HL-60 (cell line): ENCODE data around the gene EEF2KMT.

ENCODE experiments used
- DNase-seq, 2 experiments: peaks; one replicate each; pipeline ENCODE4 v3.0.0-alpha.2; 2010 to 2020; ENCODE audit warnings: low read depth in 1 of 2, low spot score in 1 of 2
- H3K27ac ChIP-seq: fragments of 250-450 bp; sonication (Bioruptor Pico); replicated peaks from 2 replicates; pipeline ENCODE4 v1.5.1; 2020; ENCODE audit warnings: mild to moderate bottlenecking, moderate library complexity
- H3K27me3 ChIP-seq: fragments of 250-450 bp; sonication (Bioruptor Pico); 2 replicates; pipeline ENCODE4 v1.5.1; 2021; ENCODE audit warnings: mild to moderate bottlenecking, moderate library complexity; ENCODE audit not compliant: insufficient read depth, poor library complexity, severe bottlenecking
- H3K4me3 ChIP-seq: replicated peaks from 2 replicates; pipeline ENCODE4 v1.5.1; 2011; ENCODE audit warnings: mild to moderate bottlenecking, control low read depth, low read length; ENCODE audit not compliant: insufficient read depth
- GABPA ChIP-seq: IDR thresholded peaks from 2 replicates; pipeline ENCODE4 v1.6.1; 2012; ENCODE audit warnings: low read depth
- POLR2AphosphoS5 ChIP-seq: IDR thresholded peaks from 2 replicates; pipeline ENCODE4 v1.6.1; 2012; ENCODE audit warnings: low read depth
- SPI1 ChIP-seq: IDR thresholded peaks from 2 replicates; pipeline ENCODE4 v1.6.1; 2012; ENCODE audit warnings: low read depth, mild to moderate bottlenecking, borderline replicate concordance
- TF ChIP-seq, protein P1 (sequence below): IDR thresholded peaks from 2 replicates; pipeline ENCODE4 v1.6.1; 2012; ENCODE audit warnings: low read depth; ENCODE audit not compliant: insufficient replicate concordance
- TF ChIP-seq, protein P2 (sequence below): IDR thresholded peaks from one replicate; pipeline ENCODE4 v1.5.1; 2011; ENCODE audit warnings: low read length, control low read depth, inconsistent platforms; ENCODE audit not compliant: insufficient read depth

Gene EEF2KMT

DNA sequence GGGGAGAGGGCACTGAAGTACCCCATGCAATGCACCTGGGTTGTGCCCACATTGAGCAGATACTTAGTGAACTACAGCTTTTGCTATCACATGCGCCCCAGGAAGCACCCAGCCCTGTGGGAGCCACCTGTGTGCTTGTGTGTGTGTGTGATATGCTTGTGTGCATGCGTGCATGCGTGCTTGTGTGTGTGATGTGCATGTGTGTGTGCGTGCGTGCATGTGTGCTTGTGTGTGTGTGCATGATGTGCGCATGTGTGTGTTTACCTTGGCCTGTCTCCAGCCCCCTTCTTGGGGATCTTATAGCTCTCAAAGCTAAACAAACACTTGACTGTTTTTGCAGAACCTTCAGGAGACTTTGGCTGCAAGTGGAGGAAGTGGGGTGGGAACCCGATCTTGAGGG is 32.7 kb downstream of the EEF2KMT start:
- Histone ChIP-seq H3K4me3 (no peak overlapping the region), H3K27ac (no peak overlapping the region), H3K27me3 (no peaks in the 10 kb centered on the region)
- no peak for DNase-seq
- TF ChIP-seq, protein P1, sequence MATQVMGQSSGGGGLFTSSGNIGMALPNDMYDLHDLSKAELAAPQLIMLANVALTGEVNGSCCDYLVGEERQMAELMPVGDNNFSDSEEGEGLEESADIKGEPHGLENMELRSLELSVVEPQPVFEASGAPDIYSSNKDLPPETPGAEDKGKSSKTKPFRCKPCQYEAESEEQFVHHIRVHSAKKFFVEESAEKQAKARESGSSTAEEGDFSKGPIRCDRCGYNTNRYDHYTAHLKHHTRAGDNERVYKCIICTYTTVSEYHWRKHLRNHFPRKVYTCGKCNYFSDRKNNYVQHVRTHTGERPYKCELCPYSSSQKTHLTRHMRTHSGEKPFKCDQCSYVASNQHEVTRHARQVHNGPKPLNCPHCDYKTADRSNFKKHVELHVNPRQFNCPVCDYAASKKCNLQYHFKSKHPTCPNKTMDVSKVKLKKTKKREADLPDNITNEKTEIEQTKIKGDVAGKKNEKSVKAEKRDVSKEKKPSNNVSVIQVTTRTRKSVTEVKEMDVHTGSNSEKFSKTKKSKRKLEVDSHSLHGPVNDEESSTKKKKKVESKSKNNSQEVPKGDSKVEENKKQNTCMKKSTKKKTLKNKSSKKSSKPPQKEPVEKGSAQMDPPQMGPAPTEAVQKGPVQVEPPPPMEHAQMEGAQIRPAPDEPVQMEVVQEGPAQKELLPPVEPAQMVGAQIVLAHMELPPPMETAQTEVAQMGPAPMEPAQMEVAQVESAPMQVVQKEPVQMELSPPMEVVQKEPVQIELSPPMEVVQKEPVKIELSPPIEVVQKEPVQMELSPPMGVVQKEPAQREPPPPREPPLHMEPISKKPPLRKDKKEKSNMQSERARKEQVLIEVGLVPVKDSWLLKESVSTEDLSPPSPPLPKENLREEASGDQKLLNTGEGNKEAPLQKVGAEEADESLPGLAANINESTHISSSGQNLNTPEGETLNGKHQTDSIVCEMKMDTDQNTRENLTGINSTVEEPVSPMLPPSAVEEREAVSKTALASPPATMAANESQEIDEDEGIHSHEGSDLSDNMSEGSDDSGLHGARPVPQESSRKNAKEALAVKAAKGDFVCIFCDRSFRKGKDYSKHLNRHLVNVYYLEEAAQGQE = no peak
- TF ChIP-seq SPI1 (no peak), GABPA (no peak), POLR2AphosphoS5 (no peak)
- TF ChIP-seq, protein P2, sequence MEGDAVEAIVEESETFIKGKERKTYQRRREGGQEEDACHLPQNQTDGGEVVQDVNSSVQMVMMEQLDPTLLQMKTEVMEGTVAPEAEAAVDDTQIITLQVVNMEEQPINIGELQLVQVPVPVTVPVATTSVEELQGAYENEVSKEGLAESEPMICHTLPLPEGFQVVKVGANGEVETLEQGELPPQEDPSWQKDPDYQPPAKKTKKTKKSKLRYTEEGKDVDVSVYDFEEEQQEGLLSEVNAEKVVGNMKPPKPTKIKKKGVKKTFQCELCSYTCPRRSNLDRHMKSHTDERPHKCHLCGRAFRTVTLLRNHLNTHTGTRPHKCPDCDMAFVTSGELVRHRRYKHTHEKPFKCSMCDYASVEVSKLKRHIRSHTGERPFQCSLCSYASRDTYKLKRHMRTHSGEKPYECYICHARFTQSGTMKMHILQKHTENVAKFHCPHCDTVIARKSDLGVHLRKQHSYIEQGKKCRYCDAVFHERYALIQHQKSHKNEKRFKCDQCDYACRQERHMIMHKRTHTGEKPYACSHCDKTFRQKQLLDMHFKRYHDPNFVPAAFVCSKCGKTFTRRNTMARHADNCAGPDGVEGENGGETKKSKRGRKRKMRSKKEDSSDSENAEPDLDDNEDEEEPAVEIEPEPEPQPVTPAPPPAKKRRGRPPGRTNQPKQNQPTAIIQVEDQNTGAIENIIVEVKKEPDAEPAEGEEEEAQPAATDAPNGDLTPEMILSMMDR = no peak

DNA sequence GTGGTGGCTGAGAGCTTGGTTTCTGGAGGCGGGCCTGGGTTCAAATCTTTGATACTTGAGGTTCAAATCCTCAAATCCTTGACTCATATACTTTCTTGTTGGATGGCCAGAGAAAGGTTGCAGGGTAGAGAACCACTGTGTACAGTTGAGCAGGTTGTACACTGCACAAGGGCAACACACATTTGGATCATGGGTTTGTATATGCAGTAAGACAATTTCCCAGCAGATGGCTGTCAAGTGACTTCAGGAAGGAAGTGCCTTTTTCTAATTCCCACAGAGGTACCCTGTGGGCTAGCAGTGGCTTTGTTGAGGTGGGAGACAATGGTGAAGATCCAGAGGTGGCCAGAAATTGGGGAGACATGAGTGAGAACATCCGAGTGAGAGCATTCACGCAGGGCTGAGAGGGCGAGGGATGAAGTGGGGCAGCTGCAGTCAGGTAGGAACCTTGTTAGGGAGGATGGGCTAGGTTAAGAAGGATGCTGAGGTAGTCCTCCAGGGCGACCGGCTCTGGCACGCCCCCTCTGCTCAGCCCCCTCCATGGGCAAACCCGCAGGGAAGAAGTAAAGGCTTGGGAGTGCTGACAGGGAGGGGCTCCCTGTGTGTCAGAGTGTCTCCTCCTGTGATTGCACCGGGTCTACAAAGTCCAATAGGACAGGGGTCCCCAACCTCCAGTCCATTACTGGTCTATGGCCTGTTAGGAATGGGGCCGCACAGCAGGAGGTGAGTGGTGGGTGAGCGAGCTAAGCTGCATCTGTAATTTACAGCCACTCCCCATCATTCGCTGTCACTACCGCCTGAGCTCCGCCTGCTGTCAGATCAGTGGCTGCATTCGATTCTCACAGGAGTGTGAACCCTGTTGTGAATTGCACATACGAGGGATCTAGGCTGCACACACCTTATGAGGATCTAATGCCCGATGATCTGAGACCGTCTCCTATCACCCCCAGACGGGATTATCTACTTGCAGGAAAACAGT is 34.5 kb downstream of the EEF2KMT start:
- no peaks in the 10 kb centered on the region for H3K27me3 ChIP-seq
- no peak overlapping the region for H3K27ac ChIP-seq
- no peak overlapping the region for H3K4me3 ChIP-seq
- TF ChIP-seq, protein P2 = no peak
- peak; percentile 9; the same call in 1 of the 2 replicates for TF ChIP-seq SPI1
- no peak for DNase-seq

DNA sequence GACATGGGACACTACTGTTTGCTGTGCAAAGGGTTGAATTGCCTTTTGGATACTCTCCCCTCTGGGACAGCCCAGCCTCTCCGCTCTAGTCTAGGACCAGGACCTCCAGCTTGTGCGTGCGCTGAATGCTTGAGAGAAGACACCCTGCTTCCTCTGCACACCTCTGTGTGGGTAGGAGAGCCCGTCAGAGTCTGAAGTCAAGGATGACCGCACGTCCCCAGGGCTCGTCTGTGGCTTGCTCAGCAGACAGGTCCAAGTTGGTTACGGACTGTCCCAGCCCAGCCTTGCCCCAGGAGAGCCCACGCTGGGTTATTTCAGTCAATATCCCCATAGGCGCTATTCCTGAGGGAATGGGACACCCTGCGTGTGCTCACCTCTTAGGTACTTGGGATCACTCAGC is 35.5 kb downstream of the EEF2KMT start:
- no peaks in the 10 kb centered on the region for H3K27me3 ChIP-seq
- H3K27ac ChIP-seq = no peak overlapping the region
- no peak for DNase-seq
- H3K4me3 ChIP-seq = no peak overlapping the region
- TF ChIP-seq, protein P1 = no peak
- TF ChIP-seq GABPA (no peak), SPI1 (no peak), POLR2AphosphoS5 (no peak)
- TF ChIP-seq, protein P2 = no peak
